HepG2 (cell line): ENCODE data around the gene SLC4A11. TPM values are rescaled to one million over a fixed set of nuclear protein-coding genes. Genes with fewer than 3 reads are reported as not detected.

Source experiments
- ATAC-seq: fragments of 200-7000 bp; cut with Tn5 transposase; 3 replicates; pipeline ENCODE4 v1.9.1; 2020; ENCODE audit warnings: mild to moderate bottlenecking, moderate library complexity
- BruUV-seq: library from RNA; stranded (reverse); fragments of 400-500 nt; replicated peaks from 2 replicates; lab custom pipeline; 2021; lab: Mats Ljungman, UMichigan
- CTCF ChIA-PET: fragments of 300-600 bp; formaldehyde crosslinking; extraction: SDS; loops from one replicate; lab custom pipeline; 2021; ENCODE audit warnings: low total read pairs, inconsistent platforms, low intra/inter-chr PET ratio; lab: Yijun Ruan, JAX
- POLR2A ChIA-PET: fragments of 350-600 bp; sonication (Branson Sonifier 250); formaldehyde crosslinking; loops from one replicate; lab custom pipeline; 2020; ENCODE audit warnings: antibody characterized with exemption, inconsistent platforms; lab: Yijun Ruan, JAX
- DNase-seq: peaks from one replicate; pipeline ENCODE4 v3.0.0-alpha.2; 2015; ENCODE audit warnings: low spot score
- FAIRE-seq: peaks from 3 replicates; lab custom pipeline; 2011; peaks lifted over from hg19 to GRCh38; lab: Jason Lieb, UNC
- H2AFZ ChIP-seq: one replicate; pipeline ENCODE4 v1.6.1; 2011; ENCODE audit warnings: low read length, inconsistent platforms
- H3K27ac ChIP-seq: fragments of 300-600 bp; 3 replicates; pipeline ENCODE4 v1.8.0; 2011; ENCODE audit warnings: mixed run types, mild to moderate bottlenecking, mixed read lengths, low read length, inconsistent platforms; ENCODE audit not compliant: insufficient read depth; ENCODE audit errors: extremely low read length
- H3K27me3 ChIP-seq, 2 experiments: fragments of 200-600 bp in 1 of 2; 2 replicates in 1 of 2; 3 replicates in 1 of 2; pipeline versions ENCODE4 v1.6.0 to v1.8.0; 2011; ENCODE audit warnings: low read length in 2 of 2, mild to moderate bottlenecking in 2 of 2, moderate library complexity in 2 of 2, inconsistent platforms in 1 of 2; ENCODE audit not compliant: insufficient read depth in 2 of 2, control insufficient read depth in 1 of 2
- H3K36me3 ChIP-seq, 2 experiments: fragments of 200-600 bp in 1 of 2; replicated peaks in 1 of 2; 2 replicates in 1 of 2; 3 replicates in 1 of 2; pipeline versions ENCODE4 v1.5.1 to v1.8.0; 2011; ENCODE audit warnings: low read length in 2 of 2, inconsistent platforms in 1 of 2; ENCODE audit not compliant: insufficient read depth in 2 of 2, control insufficient read depth in 1 of 2
- H3K4me1 ChIP-seq: 2 replicates; pipeline ENCODE4 v1.5.1; 2012; ENCODE audit warnings: low read length, inconsistent platforms; ENCODE audit not compliant: insufficient read depth
- H3K4me2 ChIP-seq: 2 replicates; pipeline ENCODE4 v1.6.0; 2011; ENCODE audit warnings: low read depth, low read length, inconsistent platforms
- H3K4me3 ChIP-seq, 3 experiments: fragments of 200-600 bp in 1 of 3; sonication (generic), shearing (Covaris generic) in 1 of 3; replicated peaks in 1 of 3; 2 replicates each; pipeline ENCODE4 v1.5.1; 2011 to 2016; ENCODE audit warnings: low read length in 3 of 3, inconsistent platforms in 2 of 3, low read depth in 2 of 3, mild to moderate bottlenecking in 2 of 3, control low read depth in 1 of 3, mixed read lengths in 1 of 3; ENCODE audit not compliant: insufficient read depth in 1 of 3
- H3K79me2 ChIP-seq: one replicate; pipeline ENCODE4 v1.6.1; 2011; ENCODE audit warnings: low read length, inconsistent platforms; ENCODE audit not compliant: insufficient read depth
- H3K9ac ChIP-seq: 2 replicates; pipeline ENCODE4 v1.6.0; 2011; ENCODE audit warnings: mild to moderate bottlenecking, low read depth, low read length, inconsistent platforms; ENCODE audit not compliant: insufficient read depth
- H3K9me3 ChIP-seq: 2 replicates; pipeline ENCODE4 v1.5.1; 2012; ENCODE audit warnings: mild to moderate bottlenecking, low read length
- H4K20me1 ChIP-seq: 2 replicates; pipeline ENCODE4 v1.6.0; 2011; ENCODE audit warnings: inconsistent platforms, mild to moderate bottlenecking, low read length, moderate library complexity; ENCODE audit not compliant: insufficient read depth
- CCDC6 ChIP-seq: sonication (generic); formaldehyde crosslinking; IDR thresholded peaks from 2 replicates; pipeline ENCODE4 v1.8.1; 2022; ENCODE audit warnings: mild to moderate bottlenecking, missing genetic modification reagents, moderate library complexity
- CREBL2 ChIP-seq: sonication (generic); formaldehyde crosslinking; IDR thresholded peaks from 2 replicates; pipeline ENCODE4 v1.8.1; 2023; ENCODE audit warnings: missing genetic modification reagents, mild to moderate bottlenecking, borderline replicate concordance
- ETV6 ChIP-seq: sonication (generic); formaldehyde crosslinking; conservative IDR thresholded peaks from 2 replicates; pipeline ENCODE4 v1.4.0; 2020; ENCODE audit warnings: missing genetic modification reagents
- FOSL1 ChIP-seq: sonication (generic); formaldehyde crosslinking; IDR thresholded peaks from 2 replicates; pipeline ENCODE4 v1.9.0; 2021; ENCODE audit warnings: missing genetic modification reagents, borderline replicate concordance
- FUBP1 ChIP-seq: sonication (generic); formaldehyde crosslinking; IDR thresholded peaks from 2 replicates; pipeline ENCODE4 v1.5.1; 2020; ENCODE audit warnings: missing genetic modification reagents, mild to moderate bottlenecking, borderline replicate concordance
- MYNN ChIP-seq: sonication (generic); formaldehyde crosslinking; IDR thresholded peaks from 2 replicates; pipeline ENCODE4 v1.4.0; 2020; ENCODE audit warnings: mild to moderate bottlenecking, low read depth, missing genetic modification reagents
- NFE2L2 ChIP-seq: fragments of 150-350 bp; IDR thresholded peaks from 2 replicates; pipeline ENCODE4 v1.6.1; 2014; ENCODE audit warnings: low read length
- RCOR2 ChIP-seq: IDR thresholded peaks from 2 replicates; pipeline ENCODE4 v1.6.1; 2016; ENCODE audit warnings: missing biosample characterization, missing genetic modification reagents
- SKI ChIP-seq: fragments of 450-650 bp; IDR thresholded peaks from one replicate; pipeline ENCODE4 v1.6.1; 2018; ENCODE audit warnings: mild to moderate bottlenecking; ENCODE audit not compliant: partially characterized antibody
- TCF7L2 ChIP-seq: IDR thresholded peaks from 2 replicates; pipeline ENCODE4 v1.6.1; 2011; ENCODE audit warnings: mild to moderate bottlenecking, low read depth, low read length, moderate library complexity
- ZBTB38 ChIP-seq: sonication (generic); formaldehyde crosslinking; IDR thresholded peaks from 2 replicates; pipeline ENCODE4 v1.5.1; 2020; ENCODE audit warnings: mild to moderate bottlenecking, missing genetic modification reagents
- ZMYM3 ChIP-seq: sonication (generic); formaldehyde crosslinking; IDR thresholded peaks from 2 replicates; pipeline ENCODE4 v1.5.1; 2020; ENCODE audit warnings: mild to moderate bottlenecking, missing genetic modification reagents
- ZNF225 ChIP-seq: sonication (generic); formaldehyde crosslinking; IDR thresholded peaks from 2 replicates; pipeline ENCODE4 v1.4.0; 2020; ENCODE audit warnings: mild to moderate bottlenecking, missing genetic modification reagents
- ZNF253 ChIP-seq: sonication (generic); formaldehyde crosslinking; IDR thresholded peaks from 2 replicates; pipeline ENCODE4 v1.8.0; 2022; ENCODE audit warnings: mild to moderate bottlenecking, missing genetic modification reagents, borderline replicate concordance
- ZNF274 ChIP-seq: sonication (generic); formaldehyde crosslinking; IDR thresholded peaks from 2 replicates; pipeline ENCODE4 v1.5.1; 2020; ENCODE audit warnings: mild to moderate bottlenecking, missing genetic modification reagents
- ZNF549 ChIP-seq: sonication (generic); formaldehyde crosslinking; IDR thresholded peaks from 2 replicates; pipeline ENCODE4 v1.5.0; 2020; ENCODE audit warnings: missing genetic modification reagents
- ZNF891 ChIP-seq: sonication (generic); formaldehyde crosslinking; IDR thresholded peaks from 2 replicates; pipeline ENCODE4 v1.5.0; 2020; ENCODE audit warnings: mild to moderate bottlenecking, missing genetic modification reagents
- WGBS: methylation state at CpG from one replicate; pipeline ENCODE4 v1.1.6; 2017; ENCODE audit warnings: low lambda C conversion rate; 5-methylcytosine and 5-hydroxymethylcytosine counted together
- in situ Hi-C: cut with HindIII; loops from 2 replicates; pipeline ENCODE4 v1.10.0; 2017; ENCODE audit warnings: low pct_unique_long_range_greater_than_20kb; ENCODE audit not compliant: extremely low pct_ligation_motif_present
- intact Hi-C: fragments of 100-400 bp; cut with micrococcal nuclease; formaldehyde crosslinking; loops from one replicate; pipeline ENCODE4 v1.10.0; 2022; ENCODE audit not compliant: unreplicated experiment
- polyA plus RNA-seq, 8 experiments: library from polyadenylated mRNA; depleted of rRNA in 3 of 8; stranded (reverse) in 7 of 8; unstranded in 1 of 8; fragments of >200 nt; fragmentation: Illumina TruSeq in 4 of 8; extraction: Trizol in 4 of 8; gene quantifications; 2 replicates each; pipeline versions ENCODE4 v1.2.1 to v1.2.3, GENCODE V29; 2011 to 2016; ENCODE audit warnings: low read depth in 4 of 8, missing spikeins in 1 of 8, mixed read lengths in 1 of 8; ENCODE audit not compliant: insufficient read depth in 1 of 8
- total RNA-seq, 5 experiments: library from RNA; depleted of rRNA; stranded (reverse); fragments of >200 nt; fragmentation: Illumina TruSeq; extraction: Trizol; gene quantifications; 2 replicates each; pipeline ENCODE4 v1.2.3, GENCODE V29; 2016; ENCODE audit warnings: low read depth in 1 of 5

SLC4A11 gene
- total and polyA plus RNA-seq, 2 of the 13 experiments (the other 11 are each of a cell fraction or from before 2014, with no cell fraction given), result 3.9 to 27.0 TPM

GRCh38 chr20:3248167-3248992 is 9.4 kb upstream of the SLC4A11 start:
- peak overlapping the region; percentile 68 for H3K4me2 ChIP-seq
- H3K36me3 ChIP-seq, result no peaks in the 10 kb centered on the region; a peak in 1 of 5 replicates
- intact Hi-C loops (loop anchor here (10.0 kb wide), 1 partner anchor 84 kb away; no protein-coding TSS in a partner anchor), in situ Hi-C loops (no loop called here)
- CTCF ChIA-PET, result interaction anchor here (3.7 kb wide), 1 partner anchor 29 kb away, joined by 86 read pairs; no protein-coding TSS in a partner anchor
- H3K79me2 ChIP-seq, result no peaks in the 10 kb centered on the region
- POLR2A ChIA-PET, result interaction anchor here (0.9 to 7.9 kb wide), 4 partner anchors 16 to 46 kb away, joined by 3 to 110 read pairs (median 3); no protein-coding TSS in a partner anchor
- FAIRE-seq (no peak), DNase-seq (no peak), ATAC-seq (peak; percentile 53)
- 58% methylated on average over 53 of the region's 53 CpGs for WGBS
- H3K9ac ChIP-seq, result no peak overlapping the region
- no peaks in the 10 kb centered on the region for H4K20me1 ChIP-seq
- no TSS peak for BruUV-seq
- no peaks in the 10 kb centered on the region for H3K9me3 ChIP-seq
- peaks cover 1 to 11% of the 10 kb centered on the region in 2 experiments; a peak in 2 of 5 replicates for H3K27me3 ChIP-seq
- H3K4me1 ChIP-seq, result peaks cover 48% of the 10 kb centered on the region
- H3K4me3 ChIP-seq, result peak overlapping the region; percentile 20 to 61 (median 35); a peak in 5 of 6 replicates
- H2AFZ ChIP-seq, result no peak overlapping the region
- H3K27ac ChIP-seq, result no peak overlapping the region
- no peak for TF ChIP-seq ETV6 (CRISPR knock-in tag)
- TF ChIP-seq NFE2L2, result no peak
- peak; percentile 82 for TF ChIP-seq ZNF891 (CRISPR knock-in tag)
- TF ChIP-seq ZNF225 (CRISPR knock-in tag), result no peak
- no peak for TF ChIP-seq TCF7L2
- peak; percentile 87; the same call in 1 of the 2 replicates for TF ChIP-seq ZNF253
- TF ChIP-seq SKI, result no peak
- no peak for TF ChIP-seq RCOR2
- no peak for TF ChIP-seq ZMYM3 (CRISPR knock-in tag)
- peak; percentile 74 for TF ChIP-seq ZNF274 (CRISPR knock-in tag)
- 0 out of 2 replicates have a peak, but pooled peaks have one; percentile 29 for TF ChIP-seq MYNN (CRISPR knock-in tag)
- TF ChIP-seq CCDC6 (CRISPR knock-in tag), result no peak
- TF ChIP-seq CREBL2 (CRISPR knock-in tag), result no peak
- TF ChIP-seq ZBTB38 (CRISPR knock-in tag), result no peak
- no peak for TF ChIP-seq FOSL1 (CRISPR knock-in tag)
- TF ChIP-seq ZNF549 (CRISPR knock-in tag), result no peak
- no peak for TF ChIP-seq FUBP1
